H1 (cell line): ENCODE data around the gene NPHP3. TPM values are rescaled to one million over a fixed set of nuclear protein-coding genes. Genes with fewer than 3 reads are reported as not detected.

Source experiments
- CTCF ChIA-PET: fragments of 300-600 bp; sonication (Branson Sonifier 250); formaldehyde crosslinking; loops from one replicate; lab custom pipeline; 2021; ENCODE audit not compliant: partially characterized antibody; lab: Charles Lee
- POLR2A ChIA-PET: fragments of 300-600 bp; sonication (Branson Sonifier 250); formaldehyde crosslinking; loops from one replicate; lab custom pipeline; 2021; ENCODE audit warnings: inconsistent platforms; ENCODE audit not compliant: partially characterized antibody; lab: Charles Lee
- DNase-seq, 2 experiments: peaks; one replicate each; pipeline versions ENCODE4 v3.0.0 to v3.0.0-alpha.2; 2010 to 2022; ENCODE audit warnings: low spot score in 2 of 2, low read depth in 1 of 2, mixed read lengths in 1 of 2
- FAIRE-seq: peaks from 2 replicates; lab custom pipeline; 2011; peaks lifted over from hg19 to GRCh38; lab: Jason Lieb, UNC
- H2AFZ ChIP-seq: 2 replicates; pipeline ENCODE4 v1.8.1; 2012; ENCODE audit warnings: low read length, inconsistent platforms
- H2AK5ac ChIP-seq: 2 replicates; pipeline ENCODE4 v1.6.1; 2013; ENCODE audit warnings: low read depth, low read length
- H2BK120ac ChIP-seq: replicated peaks from 2 replicates; pipeline ENCODE3; 2013; ENCODE audit warnings: low read depth, low read length, inconsistent platforms
- H2BK12ac ChIP-seq: 2 replicates; pipeline ENCODE4 v1.6.1; 2013; ENCODE audit warnings: low read depth, low read length
- H2BK15ac ChIP-seq: 2 replicates; pipeline ENCODE4 v1.6.1; 2013; ENCODE audit warnings: low read length
- H2BK20ac ChIP-seq: 2 replicates; pipeline ENCODE4 v1.6.1; 2013; ENCODE audit warnings: low read length
- H2BK5ac ChIP-seq: 2 replicates; pipeline ENCODE4 v1.6.1; 2013; ENCODE audit warnings: low read depth, low read length
- H3K14ac ChIP-seq: 2 replicates; pipeline ENCODE4 v1.6.1; 2013; ENCODE audit warnings: inconsistent platforms; ENCODE audit not compliant: insufficient read length
- H3K18ac ChIP-seq: 2 replicates; pipeline ENCODE4 v1.6.1; 2013; ENCODE audit warnings: low read length; ENCODE audit errors: extremely low read depth
- H3K23ac ChIP-seq: 2 replicates; pipeline ENCODE4 v1.6.1; 2013; ENCODE audit warnings: inconsistent platforms; ENCODE audit not compliant: insufficient read length
- H3K23me2 ChIP-seq: 2 replicates; pipeline ENCODE4 v1.6.1; 2013; ENCODE audit warnings: low read depth, low read length
- H3K27ac ChIP-seq: 2 replicates; pipeline ENCODE4 v1.6.1; 2011; ENCODE audit warnings: low read depth, low read length, inconsistent platforms
- H3K27me3 ChIP-seq, 4 experiments: replicated peaks in 1 of 4; 1 replicate in 1 of 4; 2 replicates in 3 of 4; pipeline versions ENCODE4 v1.6.1 to v1.8.1; 2011 to 2013; ENCODE audit warnings: low read length in 3 of 4, mild to moderate bottlenecking in 3 of 4, inconsistent platforms in 2 of 4, mixed read lengths in 2 of 4, moderate library complexity in 1 of 4; ENCODE audit not compliant: control insufficient read depth in 3 of 4, insufficient read depth in 3 of 4; ENCODE audit errors: extremely low read depth in 1 of 4
- H3K36me3 ChIP-seq, 4 experiments: 2 replicates each; pipeline versions ENCODE4 v1.6.1 to v1.8.1; 2011 to 2013; ENCODE audit warnings: mild to moderate bottlenecking in 4 of 4, low read length in 3 of 4, moderate library complexity in 2 of 4, control low read depth in 1 of 4, inconsistent platforms in 1 of 4; ENCODE audit not compliant: insufficient read depth in 4 of 4, control insufficient read depth in 2 of 4
- H3K4ac ChIP-seq: replicated peaks from 2 replicates; pipeline ENCODE3; 2013; ENCODE audit warnings: low read length, low read depth, mixed read lengths, inconsistent platforms; ENCODE audit not compliant: insufficient read length
- H3K4me1 ChIP-seq, 4 experiments: replicated peaks in 1 of 4; 1 replicate in 1 of 4; 2 replicates in 3 of 4; pipeline versions ENCODE4 v1.6.1 to v1.8.1; 2011 to 2013; ENCODE audit warnings: low read length in 3 of 4, inconsistent platforms in 2 of 4, mixed read lengths in 1 of 4; ENCODE audit not compliant: insufficient read depth in 4 of 4, control insufficient read depth in 3 of 4
- H3K4me2 ChIP-seq, 2 experiments: 2 replicates each; pipeline versions ENCODE4 v1.6.1 to v1.8.1; 2011 to 2013; ENCODE audit warnings: low read depth in 2 of 2, low read length in 2 of 2, control low read depth in 1 of 2, inconsistent platforms in 1 of 2, mild to moderate bottlenecking in 1 of 2; ENCODE audit not compliant: insufficient read depth in 1 of 2
- H3K4me3 ChIP-seq, 4 experiments: fragments of 200-600, 300-600 bp in 1 of 4; sonication (generic), shearing (Covaris generic), sonication (Bioruptor Twin) in 1 of 4; 2 replicates each; pipeline versions ENCODE4 v1.5.1 to v1.8.1; 2011 to 2016; ENCODE audit warnings: low read length in 4 of 4, low read depth in 3 of 4, control low read depth in 2 of 4, inconsistent platforms in 2 of 4, mild to moderate bottlenecking in 2 of 4, mixed read lengths in 1 of 4, moderate library complexity in 1 of 4; ENCODE audit not compliant: insufficient read depth in 2 of 4; ENCODE audit errors: extremely low read depth in 1 of 4
- H3K56ac ChIP-seq: replicated peaks from 2 replicates; pipeline ENCODE3; 2013; ENCODE audit warnings: low read depth, mild to moderate bottlenecking, mixed read lengths, low read length, inconsistent platforms; ENCODE audit not compliant: insufficient read length
- H3K79me1 ChIP-seq: 2 replicates; pipeline ENCODE4 v1.6.1; 2013; ENCODE audit warnings: low read depth, low read length, control low read depth
- H3K79me2 ChIP-seq, 2 experiments: 2 replicates each; pipeline versions ENCODE4 v1.6.1 to v1.8.1; 2012 to 2013; ENCODE audit warnings: low read length in 2 of 2, mild to moderate bottlenecking in 2 of 2, inconsistent platforms in 1 of 2; ENCODE audit not compliant: insufficient read depth in 2 of 2, control insufficient read depth in 1 of 2
- H3K9ac ChIP-seq, 4 experiments: replicated peaks in 1 of 4; 1 replicate in 1 of 4; 2 replicates in 3 of 4; pipeline versions ENCODE4 v1.6.1 to v1.8.1; 2011 to 2013; ENCODE audit warnings: low read depth in 3 of 4, low read length in 3 of 4, control low read depth in 2 of 4, mild to moderate bottlenecking in 2 of 4, moderate library complexity in 2 of 4, inconsistent platforms in 1 of 4; ENCODE audit errors: extremely low read depth in 1 of 4
- H3K9me3 ChIP-seq, 2 experiments: 2 replicates each; pipeline versions ENCODE4 v1.6.1 to v1.8.1; 2012 to 2013; ENCODE audit warnings: mild to moderate bottlenecking in 2 of 2, moderate library complexity in 2 of 2, control low read depth in 1 of 2, inconsistent platforms in 1 of 2, low read depth in 1 of 2, low read length in 1 of 2, mixed read lengths in 1 of 2; ENCODE audit not compliant: insufficient read depth in 2 of 2
- H4K20me1 ChIP-seq, 2 experiments: replicated peaks in 1 of 2; 2 replicates each; pipeline versions ENCODE3 to v1.8.1; 2011 to 2013; ENCODE audit warnings: inconsistent platforms in 2 of 2, low read length in 2 of 2, mild to moderate bottlenecking in 1 of 2; ENCODE audit not compliant: insufficient read depth in 2 of 2, control insufficient read depth in 1 of 2
- H4K5ac ChIP-seq: 2 replicates; pipeline ENCODE4 v1.6.1; 2013; ENCODE audit warnings: low read length, low read depth, mixed read lengths, inconsistent platforms; ENCODE audit not compliant: insufficient read length
- H4K8ac ChIP-seq: 2 replicates; pipeline ENCODE4 v1.8.0; 2013; ENCODE audit warnings: mild to moderate bottlenecking, moderate library complexity, low read length, inconsistent platforms; ENCODE audit not compliant: insufficient read depth; ENCODE audit errors: extremely low read depth
- H4K91ac ChIP-seq: replicated peaks from 2 replicates; pipeline ENCODE3; 2013; ENCODE audit warnings: low read length, mixed read lengths, inconsistent platforms; ENCODE audit not compliant: insufficient read length
- GTF2F1 ChIP-seq: IDR thresholded peaks from 2 replicates; pipeline ENCODE4 v1.6.1; 2012; ENCODE audit warnings: low read depth, low read length, improper control_type of control experiment, borderline replicate concordance
- RXRA ChIP-seq: IDR thresholded peaks from 2 replicates; pipeline ENCODE4 v1.6.1; 2011; ENCODE audit warnings: low read depth, mild to moderate bottlenecking, low read length, moderate library complexity; ENCODE audit not compliant: insufficient read depth
- TAF1 ChIP-seq: IDR thresholded peaks from 2 replicates; pipeline ENCODE4 v1.6.1; 2011; ENCODE audit warnings: mild to moderate bottlenecking, low read depth, low read length
- WGBS, 2 experiments: shearing (Covaris generic) in 1 of 2; methylation state at CpG; one replicate each; pipeline versions ENCODE4 v1.1.6 to v1.1.7; 2013 to 2015; ENCODE audit warnings: low lambda C conversion rate in 2 of 2, mixed read lengths in 2 of 2, inconsistent platforms in 1 of 2, low coverage in 1 of 2, missing lambda C conversion rate in 1 of 2; ENCODE audit not compliant: insufficient replicate concordance in 2 of 2, insufficient coverage in 1 of 2, insufficient read length in 1 of 2; ENCODE audit errors: extremely low coverage in 1 of 2, missing lambda C conversion rate in 1 of 2; 5-methylcytosine and 5-hydroxymethylcytosine counted together
- polyA plus RNA-seq, 7 experiments: library from polyadenylated mRNA; depleted of rRNA in 3 of 7; stranded (reverse) in 5 of 7; unstranded in 2 of 7; fragments of >200 nt in 5 of 7; fragments of 200-250 nt in 2 of 7; gene quantifications; 1 replicate in 5 of 7; 2 replicates in 1 of 7; 4 replicates in 1 of 7; pipeline versions ENCODE4 v1.2.1 to v1.2.3, GENCODE V29; 2011 to 2013; ENCODE audit warnings: missing spikeins in 2 of 7, mixed read lengths in 2 of 7
- total RNA-seq: library from RNA; stranded (reverse); fragmentation: NEBNext Ultra II Directional; extraction: Animal tissue kit (Norgen Biotek cat#: 25700); gene quantifications from 2 replicates; pipeline ENCODE4 v1.2.1, GENCODE V29; 2021

Gene NPHP3
- total and polyA plus RNA-seq, 2 of the 8 experiments (the other 6 are each of a cell fraction or from before 2014, with no cell fraction given), result 6.8 to 14.8 TPM

GRCh38 chr3:132681421-132681820 is 40.8 kb downstream of the NPHP3 start:
- ChIA-PET POLR2A (interaction anchor here (0.6 to 1.6 kb wide), 3 partner anchors 12 to 86 kb away, joined by 3 to 7 read pairs (median 4); no protein-coding TSS in a partner anchor), CTCF (interaction anchor here (1.6 kb wide), 1 partner anchor 29 kb away, joined by 3 read pairs; no protein-coding TSS in a partner anchor)
- Histone ChIP-seq H3K9ac (no peak overlapping the region), H2BK5ac (no peak overlapping the region), H2BK120ac (no peak overlapping the region), H2AK5ac (no peak overlapping the region), H2BK20ac (no peak overlapping the region), H3K79me2 (no peaks in the 10 kb centered on the region), H2BK12ac (no peak overlapping the region), H3K4ac (no peak overlapping the region), H3K79me1 (no peaks in the 10 kb centered on the region), H3K18ac (no peak overlapping the region), H3K4me3 (no peak overlapping the region), H4K8ac (no peak overlapping the region), H3K4me2 (no peak overlapping the region), H3K23me2 (no peaks in the 10 kb centered on the region), H3K23ac (no peak overlapping the region), H3K56ac (no peak overlapping the region), H3K14ac (no peak overlapping the region), H2AFZ (no peak overlapping the region), H3K4me1 (no peaks in the 10 kb centered on the region), H3K36me3 (peaks cover 0 to 53% (median 9%) of the 10 kb centered on the region in 4 experiments; a peak in 3 of 8 replicates), H4K5ac (no peak overlapping the region), H3K27ac (no peak overlapping the region), H2BK15ac (no peak overlapping the region), H3K9me3 (no peaks in the 10 kb centered on the region), H4K91ac (no peak overlapping the region), H4K20me1 (no peaks in the 10 kb centered on the region), H3K27me3 (no peaks in the 10 kb centered on the region)
- FAIRE-seq, result no peak
- WGBS, 2 experiments, result 92% methylated on average over 3 of the region's 3 CpGs; no CpG with 5 or more reads in 1 of the 2 experiments
- no peak for DNase-seq
- TF ChIP-seq GTF2F1 (no peak), RXRA (no peak), TAF1 (no peak)
